Tibial nerve (tissue), 4 donors: Measurements from ENCODE around the gene FARP1. TPM values are rescaled to one million over a fixed set of nuclear protein-coding genes. Genes with fewer than 3 reads are reported as not detected.
A peak's percentile ranks its signal among the peaks of the same experiment; 100 is the strongest.

Experiments used
- DNase-seq, 2 donors: peaks; one replicate each; pipeline ENCODE4 v3.0.0-alpha.2; 2019; ENCODE audit warnings: low spot score in 2 of 2
- H3K27ac ChIP-seq, 4 donors: fragments of 200-600 bp; sonication (generic) in 3 of 4; one replicate each; pipeline ENCODE4 v1.5.1; 2017 to 2019; ENCODE audit warnings: mild to moderate bottlenecking in 1 of 4
- H3K27me3 ChIP-seq, 2 donors: fragments of 200-600 bp; sonication (generic) in 1 of 2; one replicate each; pipeline versions ENCODE4 v1.5.1 to v1.6.0; 2017 to 2019
- H3K36me3 ChIP-seq, 3 donors: fragments of 200-600 bp; sonication (generic); one replicate each; pipeline ENCODE4 v1.5.1; 2018 to 2019
- H3K4me1 ChIP-seq, 4 donors: fragments of 200-600 bp; sonication (generic) in 3 of 4; one replicate each; pipeline ENCODE4 v1.5.1; 2017 to 2019
- H3K4me3 ChIP-seq, 4 donors: fragments of 200-600 bp; sonication (generic) in 3 of 4; one replicate each; pipeline ENCODE4 v1.5.1; 2017 to 2019; ENCODE audit warnings: mild to moderate bottlenecking in 1 of 4, moderate library complexity in 1 of 4
- H3K9me3 ChIP-seq, 4 donors: fragments of 200-600 bp; sonication (generic) in 3 of 4; one replicate each; pipeline ENCODE4 v1.5.1; 2017 to 2019
- EP300 ChIP-seq, 2 donors: sonication (generic); formaldehyde crosslinking; IDR thresholded peaks; one replicate each; pipeline ENCODE4 v1.6.1; 2017; ENCODE audit warnings: antibody characterized with exemption in 2 of 2, mild to moderate bottlenecking in 1 of 2
- POLR2A ChIP-seq, 2 donors: fragments of 450-650 bp; IDR thresholded peaks; one replicate each; pipeline ENCODE4 v1.6.1; 2017; ENCODE audit warnings: antibody characterized with exemption in 2 of 2, mild to moderate bottlenecking in 2 of 2, moderate library complexity in 2 of 2
- WGBS, 2 donors: methylation state at CpG; one replicate each; pipeline ENCODE4 v1.1.5; 2018; 5-methylcytosine and 5-hydroxymethylcytosine counted together
- total RNA-seq, 4 donors: library from RNA; depleted of rRNA; stranded (reverse); fragments of >200 nt; gene quantifications; one replicate each; pipeline ENCODE4 v1.1.0, GENCODE V29; 2016
- TF ChIP-seq, protein P1 (sequence below), 5 experiments: fragments of 200-600 bp in 3 of 5; fragments of 450-650 bp in 2 of 5; sonication (generic) in 3 of 5; IDR thresholded peaks; one replicate each; pipeline ENCODE4 v1.5.1; 2016 to 2019; ENCODE audit warnings: antibody characterized with exemption in 5 of 5, mild to moderate bottlenecking in 3 of 5, moderate library complexity in 2 of 5

FARP1 gene
- total RNA-seq, 4 donors from 2014 or later = 21.4 to 28.5 (median 24.9) TPM

GRCh38 chr13:98216711-98217285 lies 73.9 kb downstream of the FARP1 start:
- Histone ChIP-seq H3K9me3 (no peaks in the 10 kb centered on the region), H3K27ac (no peak overlapping the region), H3K4me3 (no peak overlapping the region), H3K27me3 (no peaks in the 10 kb centered on the region), H3K4me1 (peaks cover 0 to 21% (median 0%) of the 10 kb centered on the region in 4 donors), H3K36me3 (peaks cover 0 to 15% (median 0%) of the 10 kb centered on the region in 3 donors)
- TF ChIP-seq, protein P1, sequence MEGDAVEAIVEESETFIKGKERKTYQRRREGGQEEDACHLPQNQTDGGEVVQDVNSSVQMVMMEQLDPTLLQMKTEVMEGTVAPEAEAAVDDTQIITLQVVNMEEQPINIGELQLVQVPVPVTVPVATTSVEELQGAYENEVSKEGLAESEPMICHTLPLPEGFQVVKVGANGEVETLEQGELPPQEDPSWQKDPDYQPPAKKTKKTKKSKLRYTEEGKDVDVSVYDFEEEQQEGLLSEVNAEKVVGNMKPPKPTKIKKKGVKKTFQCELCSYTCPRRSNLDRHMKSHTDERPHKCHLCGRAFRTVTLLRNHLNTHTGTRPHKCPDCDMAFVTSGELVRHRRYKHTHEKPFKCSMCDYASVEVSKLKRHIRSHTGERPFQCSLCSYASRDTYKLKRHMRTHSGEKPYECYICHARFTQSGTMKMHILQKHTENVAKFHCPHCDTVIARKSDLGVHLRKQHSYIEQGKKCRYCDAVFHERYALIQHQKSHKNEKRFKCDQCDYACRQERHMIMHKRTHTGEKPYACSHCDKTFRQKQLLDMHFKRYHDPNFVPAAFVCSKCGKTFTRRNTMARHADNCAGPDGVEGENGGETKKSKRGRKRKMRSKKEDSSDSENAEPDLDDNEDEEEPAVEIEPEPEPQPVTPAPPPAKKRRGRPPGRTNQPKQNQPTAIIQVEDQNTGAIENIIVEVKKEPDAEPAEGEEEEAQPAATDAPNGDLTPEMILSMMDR (IDR thresholded peaks at IDR 0.05) = no peak
- no peak for TF ChIP-seq EP300 (IDR thresholded peaks at IDR 0.05)
- TF ChIP-seq POLR2A (IDR thresholded peaks at IDR 0.05) = no peak
- no peak for DNase-seq
- 66 to 70% methylated on average over 7 of the region's 7 CpGs for WGBS, 2 donors

DNA sequence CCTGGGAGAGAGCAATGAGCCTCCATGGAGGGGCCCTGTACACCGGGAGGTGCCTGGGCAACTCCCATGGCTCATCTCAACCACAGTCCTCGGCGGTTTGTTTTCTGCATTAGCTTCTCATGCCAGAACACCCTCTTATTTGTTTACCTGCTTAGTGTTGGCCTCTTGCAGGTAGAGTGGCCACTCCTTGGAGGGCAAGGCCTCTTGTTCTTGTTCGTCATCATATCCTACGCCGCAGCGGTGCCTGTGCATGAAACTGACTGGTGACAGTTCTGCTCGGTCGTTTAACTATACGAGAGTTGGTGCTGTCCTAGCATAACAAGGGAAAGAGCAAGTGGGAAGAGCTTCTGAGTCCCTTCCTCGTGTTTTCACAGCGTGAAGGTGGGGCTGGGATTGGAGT lies 74.7 kb downstream of the FARP1 start:
- peaks cover 0 to 21% (median 0%) of the 10 kb centered on the region in 4 donors for H3K4me1 ChIP-seq
- H3K27ac ChIP-seq = no peak overlapping the region
- no peak overlapping the region for H3K4me3 ChIP-seq
- no peaks in the 10 kb centered on the region for H3K9me3 ChIP-seq
- no peak for DNase-seq
- WGBS, 2 donors = 94 to 95% methylated on average over 12 of the region's 12 CpGs
- TF ChIP-seq POLR2A (IDR thresholded peaks at IDR 0.05) = no peak
- no peaks in the 10 kb centered on the region for H3K27me3 ChIP-seq
- peaks cover 0 to 15% (median 0%) of the 10 kb centered on the region in 3 donors for H3K36me3 ChIP-seq

- WGBS, 2 donors = 92 to 94% methylated on average over 6 of the region's 6 CpGs
- DNase-seq = no peak
- Histone ChIP-seq H3K9me3 (no peaks in the 10 kb centered on the region), H3K36me3 (peaks cover 0 to 4% (median 0%) of the 10 kb centered on the region in 3 donors), H3K27me3 (no peaks in the 10 kb centered on the region), H3K4me1 (peaks cover 0 to 12% (median 0%) of the 10 kb centered on the region in 4 donors), H3K4me3 (no peak overlapping the region), H3K27ac (peak overlapping the region in 1 of 4 donors; percentile 15)
- no peak for TF ChIP-seq EP300 (IDR thresholded peaks at IDR 0.05)
- TF ChIP-seq POLR2A (IDR thresholded peaks at IDR 0.05) = no peak
- TF ChIP-seq, protein P1 (IDR thresholded peaks at IDR 0.05) = no peak
Observed at GRCh38 chr13:98219685-98220084, 76.8 kb downstream of the FARP1 start.

- Histone ChIP-seq H3K4me3 (no peak overlapping the region), H3K9me3 (no peaks in the 10 kb centered on the region), H3K36me3 (peaks cover 0 to 4% (median 0%) of the 10 kb centered on the region in 3 donors), H3K27me3 (no peaks in the 10 kb centered on the region), H3K4me1 (peaks cover 0 to 12% (median 0%) of the 10 kb centered on the region in 4 donors), H3K27ac (peak overlapping the region in 1 of 4 donors; percentile 15)
- TF ChIP-seq POLR2A (IDR thresholded peaks at IDR 0.05) (no peak), EP300 (IDR thresholded peaks at IDR 0.05) (no peak)
- TF ChIP-seq, protein P1 (IDR thresholded peaks at IDR 0.05) = no peak
- WGBS, 2 donors = 47 to 65% methylated on average over 4 of the region's 4 CpGs
- no peak for DNase-seq
Observed at GRCh38 chr13:98220271-98220791, 77.4 kb downstream of the FARP1 start.

DNA sequence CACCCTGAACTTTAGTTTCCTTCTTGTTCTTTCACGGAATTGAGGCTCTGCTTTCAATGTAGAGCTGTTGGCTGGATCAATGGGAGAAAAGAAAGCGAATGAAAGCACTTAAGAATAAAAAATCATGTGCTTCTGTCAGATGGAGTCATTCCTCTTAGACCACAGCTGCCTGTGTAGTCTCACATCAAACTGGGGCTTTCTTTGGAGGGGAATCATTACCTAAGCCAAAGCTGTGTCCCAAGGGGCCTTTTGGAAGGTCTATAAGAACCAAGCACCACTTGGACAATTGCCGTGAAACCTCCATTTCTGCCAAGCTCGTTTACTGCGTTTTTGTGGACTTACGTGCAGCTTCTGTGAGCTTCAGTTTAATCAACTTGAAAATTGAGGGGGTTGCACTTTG lies 78.3 kb downstream of the FARP1 start:
- H3K27ac ChIP-seq = no peak overlapping the region
- no peak for DNase-seq
- H3K27me3 ChIP-seq = no peaks in the 10 kb centered on the region
- no peak for TF ChIP-seq EP300 (IDR thresholded peaks at IDR 0.05)
- TF ChIP-seq, protein P1 (IDR thresholded peaks at IDR 0.05) = no peak
- TF ChIP-seq POLR2A (IDR thresholded peaks at IDR 0.05) = no peak
- no peaks in the 10 kb centered on the region for H3K9me3 ChIP-seq
- H3K4me1 ChIP-seq = peaks cover 0 to 12% (median 0%) of the 10 kb centered on the region in 4 donors
- H3K36me3 ChIP-seq = peaks cover 0 to 4% (median 0%) of the 10 kb centered on the region in 3 donors
- H3K4me3 ChIP-seq = no peak overlapping the region
- 62 to 75% methylated on average over 6 of the region's 6 CpGs for WGBS, 2 donors
